Esophagus squamous epithelium (tissue), 5 donors: ENCODE measurements around the gene TSPEAR. TPM values are rescaled to one million over a fixed set of nuclear protein-coding genes. Genes with fewer than 3 reads are reported as not detected.

Experiments used
- DNase-seq: peaks from one replicate; lab custom pipeline; 2025; lab: John Stamatoyannopoulos, UW
- H3K27ac ChIP-seq, 4 donors: fragments of 200-600 bp; sonication (generic); one replicate each; pipeline ENCODE4 v1.5.1; 2016 to 2019; ENCODE audit warnings: mild to moderate bottlenecking in 1 of 4
- H3K27me3 ChIP-seq, 4 donors: fragments of 200-600 bp; sonication (generic); 1 replicate in 3 of 4; 2 replicates in 1 of 4; pipeline versions ENCODE4 v1.5.1 to v1.6.0; 2017 to 2021; ENCODE audit warnings: antibody characterized with exemption in 1 of 4
- H3K36me3 ChIP-seq, 3 donors: fragments of 200-600 bp; sonication (generic); one replicate each; pipeline ENCODE4 v1.5.1; 2016 to 2019
- H3K4me1 ChIP-seq, 3 donors: fragments of 200-600 bp; sonication (generic); one replicate each; pipeline ENCODE4 v1.5.1; 2017 to 2019
- H3K4me3 ChIP-seq, 4 donors: fragments of 200-600 bp; sonication (generic); 1 replicate in 3 of 4; 2 replicates in 1 of 4; pipeline ENCODE4 v1.5.1; 2016 to 2019; ENCODE audit warnings: mild to moderate bottlenecking in 2 of 4, moderate library complexity in 1 of 4
- H3K9me3 ChIP-seq, 3 donors: fragments of 200-600 bp; sonication (generic); one replicate each; pipeline ENCODE4 v1.5.1; 2016 to 2019
- CTCF ChIP-seq, 6 experiments: fragments of 450-650 bp in 4 of 6; fragments of 200-600 bp in 2 of 6; sonication (generic) in 2 of 6; IDR thresholded peaks; one replicate each; pipeline ENCODE4 v1.5.1; 2016 to 2019; ENCODE audit warnings: antibody characterized with exemption in 6 of 6, mild to moderate bottlenecking in 4 of 6, moderate library complexity in 4 of 6
- POLR2A ChIP-seq, 4 donors: fragments of 450-650 bp; IDR thresholded peaks; one replicate each; pipeline ENCODE4 v1.6.1; 2017; ENCODE audit warnings: antibody characterized with exemption in 4 of 4, mild to moderate bottlenecking in 4 of 4, moderate library complexity in 3 of 4
- WGBS, 2 donors: methylation state at CpG; one replicate each; pipeline ENCODE4 v1.1.5; 2018; 5-methylcytosine and 5-hydroxymethylcytosine counted together
- intact Hi-C: fragments of 100-400 bp; cut with DNase I; formaldehyde crosslinking; loops from one replicate; pipeline ENCODE4 v1.15.0; 2022
- total RNA-seq, 4 donors: library from RNA; depleted of rRNA; stranded (reverse); fragments of >200 nt; gene quantifications; one replicate each; pipeline ENCODE4 v1.1.0, GENCODE V29; 2016
- donor health status: DM: yes; HTN: yes; CAD: no.

TSPEAR gene
- total RNA-seq, 4 donors from 2014 or later, result not detected

DNA sequence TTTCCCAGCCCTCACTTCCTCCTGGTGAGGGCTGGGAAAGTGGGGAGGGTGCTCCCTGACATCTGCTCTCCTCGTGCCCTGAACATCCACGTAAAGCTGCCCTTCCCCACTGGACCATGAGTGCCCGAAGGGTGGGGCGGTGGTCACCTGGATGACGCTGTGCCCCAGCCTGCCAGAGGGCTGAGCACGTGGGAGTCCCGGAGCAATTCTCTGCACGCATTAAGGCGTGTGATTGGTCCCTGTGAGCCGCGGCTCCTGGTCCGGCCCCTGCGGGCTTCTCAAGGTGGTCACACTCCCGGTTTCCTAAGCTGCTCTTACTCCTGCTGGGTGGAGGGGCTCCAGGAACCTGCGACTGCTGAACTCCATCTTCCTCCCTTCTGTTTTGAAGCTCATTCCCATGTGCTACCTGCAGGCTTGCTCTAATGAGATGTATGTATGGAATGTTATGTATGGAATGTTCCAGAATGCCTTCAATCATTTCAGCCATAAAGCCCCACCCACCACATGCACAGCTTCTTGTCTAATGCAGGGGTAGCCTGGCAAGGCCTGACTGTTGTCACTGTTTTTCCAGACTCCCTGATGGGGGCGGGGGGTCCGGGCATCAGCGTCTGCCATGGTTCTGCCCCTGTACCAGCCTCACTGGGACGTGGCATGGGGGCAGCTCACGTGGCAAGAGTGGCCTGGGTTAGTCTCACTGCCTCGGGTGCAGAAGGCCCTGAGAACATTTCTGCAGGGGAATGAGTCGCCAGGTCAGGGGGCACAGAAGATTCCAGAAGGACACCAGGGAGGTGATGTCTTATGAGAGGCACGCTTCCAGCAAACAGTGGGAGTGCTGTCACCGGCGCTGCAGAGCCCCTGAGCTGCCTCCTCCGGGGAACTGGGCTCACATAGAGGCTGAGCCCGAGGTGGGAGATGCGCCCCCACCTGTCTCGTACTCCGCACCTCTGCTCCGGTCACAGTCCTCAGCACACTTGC is 190.8 kb downstream of the TSPEAR start:
- intact Hi-C loops, result no loop called here
- Histone ChIP-seq H3K4me3 (no peak overlapping the region), H3K27me3 (peaks cover 0 to 23% (median 0%) of the 10 kb centered on the region in 4 donors), H3K27ac (no peak overlapping the region), H3K4me1 (no peaks in the 10 kb centered on the region), H3K9me3 (no peaks in the 10 kb centered on the region), H3K36me3 (no peaks in the 10 kb centered on the region)
- TF ChIP-seq CTCF (IDR thresholded peaks at IDR 0.05) (no peak), POLR2A (IDR thresholded peaks at IDR 0.05) (no peak)
- no peak for DNase-seq
- WGBS, 2 donors, result 77 to 82% methylated on average over 16 to 23 of the region's 31 CpGs

DNA sequence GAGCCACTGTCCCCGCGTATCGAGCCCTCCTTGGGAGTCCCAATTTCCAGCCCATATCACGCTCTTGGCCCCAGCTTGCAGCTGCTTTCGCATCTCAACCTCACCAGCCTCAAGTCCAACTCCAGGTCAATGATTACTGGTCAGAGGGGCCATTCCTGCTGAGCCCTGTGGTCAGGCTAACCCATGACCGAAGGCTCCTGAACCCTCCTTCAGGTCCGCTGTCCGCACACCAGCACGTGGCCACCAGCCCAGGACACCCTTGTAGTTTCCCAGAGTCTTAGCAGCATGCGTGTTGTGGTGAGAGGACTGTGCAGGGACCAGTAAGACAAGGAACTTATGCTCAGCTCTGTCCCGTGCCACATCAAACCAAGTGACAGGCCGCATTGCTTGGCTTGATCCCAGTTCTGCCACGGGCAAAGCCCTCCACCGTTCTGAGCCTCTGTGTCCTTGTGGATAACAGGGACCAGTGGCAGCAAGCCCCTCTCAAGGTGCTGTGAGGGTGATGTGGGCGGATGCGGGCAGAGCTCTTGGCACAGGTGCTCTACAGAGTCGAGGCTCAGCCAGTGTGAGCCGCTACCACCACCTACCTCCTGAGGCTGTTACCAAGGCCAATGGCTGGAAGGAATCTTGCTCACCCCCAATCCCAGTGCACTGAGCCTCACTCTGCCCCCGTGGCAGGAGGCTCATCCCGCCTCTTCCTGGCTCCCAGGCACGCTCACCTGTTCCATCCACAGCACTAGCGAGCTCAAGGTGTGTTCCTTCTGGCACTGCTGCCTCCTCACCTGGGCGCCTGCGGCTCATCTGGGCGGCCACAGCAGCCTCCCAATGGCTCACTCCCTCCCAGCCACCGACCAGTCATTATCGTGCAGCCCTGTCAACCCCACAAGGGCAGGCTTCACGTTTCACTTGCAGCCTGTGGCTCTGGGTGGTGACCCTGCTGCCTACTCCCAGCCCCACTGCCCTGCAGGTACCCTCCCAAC is 191.7 kb downstream of the TSPEAR start:
- no peak overlapping the region for H3K4me3 ChIP-seq
- no peaks in the 10 kb centered on the region for H3K36me3 ChIP-seq
- H3K27me3 ChIP-seq, result peaks cover 0 to 18% (median 0%) of the 10 kb centered on the region in 4 donors
- TF ChIP-seq POLR2A (IDR thresholded peaks at IDR 0.05), result no peak
- no peak for TF ChIP-seq CTCF (IDR thresholded peaks at IDR 0.05)
- no peak for DNase-seq
- intact Hi-C loops, result loop anchor here (10.0 kb wide), 1 partner anchor 275 kb away; no protein-coding TSS in a partner anchor
- no peak overlapping the region for H3K27ac ChIP-seq
- no peaks in the 10 kb centered on the region for H3K4me1 ChIP-seq
- WGBS, 2 donors, result 77 to 84% methylated on average over 13 to 16 of the region's 28 CpGs
- no peaks in the 10 kb centered on the region for H3K9me3 ChIP-seq

GRCh38 chr21:44518686-44519085 is 192.7 kb downstream of the TSPEAR start:
- Histone ChIP-seq H3K36me3 (no peaks in the 10 kb centered on the region), H3K4me1 (no peaks in the 10 kb centered on the region), H3K4me3 (no peak overlapping the region), H3K27me3 (peaks cover 0 to 18% (median 0%) of the 10 kb centered on the region in 4 donors), H3K9me3 (no peaks in the 10 kb centered on the region), H3K27ac (no peak overlapping the region)
- no peak for TF ChIP-seq CTCF (IDR thresholded peaks at IDR 0.05)
- TF ChIP-seq POLR2A (IDR thresholded peaks at IDR 0.05), result no peak
- intact Hi-C loops, result loop anchor here (10.0 kb wide), 1 partner anchor 276 kb away; no protein-coding TSS in a partner anchor
- DNase-seq, result no peak
- 48 to 51% methylated on average over 9 to 12 of the region's 12 CpGs for WGBS, 2 donors

GRCh38 chr21:44517175-44517899 is 194.0 kb downstream of the TSPEAR start:
- no peaks in the 10 kb centered on the region for H3K9me3 ChIP-seq
- H3K4me1 ChIP-seq, result no peaks in the 10 kb centered on the region
- H3K4me3 ChIP-seq, result no peak overlapping the region
- H3K36me3 ChIP-seq, result no peaks in the 10 kb centered on the region
- H3K27me3 ChIP-seq, result peaks cover 0 to 24% (median 0%) of the 10 kb centered on the region in 4 donors
- H3K27ac ChIP-seq, result no peak overlapping the region
- no peak for TF ChIP-seq POLR2A (IDR thresholded peaks at IDR 0.05)
- TF ChIP-seq CTCF (IDR thresholded peaks at IDR 0.05), result no peak
- no peak for DNase-seq
- WGBS, 2 donors, result 81 to 88% methylated on average over 12 of the region's 15 CpGs
- intact Hi-C loops, result loop anchor here (10.0 kb wide), 1 partner anchor 277 kb away; no protein-coding TSS in a partner anchor
